IPS-NIHi11 (cell line): Measurements from ENCODE around the gene ZKSCAN2.

Experiments
- DNase-seq: peaks from one replicate; pipeline ENCODE4 v3.0.0; 2012; ENCODE audit warnings: mixed read lengths, low spot score

ZKSCAN2 gene

DNA sequence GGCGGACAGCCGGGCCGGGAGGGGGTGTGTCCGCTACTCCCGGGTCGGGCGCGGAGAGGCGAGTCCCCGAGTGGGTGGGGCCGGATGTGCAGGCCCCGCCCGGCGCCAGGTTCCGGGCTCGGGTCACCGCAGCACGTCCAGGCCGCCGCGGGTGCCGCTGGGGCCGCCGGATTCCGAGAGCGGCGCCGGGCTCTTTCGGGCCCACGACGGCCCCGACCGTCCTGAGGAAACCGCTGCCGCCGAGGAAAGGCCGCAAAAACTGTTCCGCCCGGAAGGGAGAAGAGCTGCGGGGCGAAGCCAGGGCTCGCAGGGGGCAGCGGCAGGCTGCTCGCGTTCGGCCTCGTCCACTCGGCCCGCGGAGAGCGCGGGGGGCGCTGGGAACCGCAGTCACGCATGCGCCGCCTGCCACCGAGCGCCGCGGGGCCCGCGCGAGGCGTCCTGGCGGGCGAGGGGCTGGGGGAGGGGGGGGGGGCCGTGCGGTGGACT, at the start of gene ZKSCAN2:
Gene ZKSCAN2 (minus strand): TSS at position 376 of the 486 bp plus-strand sequence. CDS start 718 bp downstream, outside the sequence.
- DNase-seq = peak; percentile 94

DNA sequence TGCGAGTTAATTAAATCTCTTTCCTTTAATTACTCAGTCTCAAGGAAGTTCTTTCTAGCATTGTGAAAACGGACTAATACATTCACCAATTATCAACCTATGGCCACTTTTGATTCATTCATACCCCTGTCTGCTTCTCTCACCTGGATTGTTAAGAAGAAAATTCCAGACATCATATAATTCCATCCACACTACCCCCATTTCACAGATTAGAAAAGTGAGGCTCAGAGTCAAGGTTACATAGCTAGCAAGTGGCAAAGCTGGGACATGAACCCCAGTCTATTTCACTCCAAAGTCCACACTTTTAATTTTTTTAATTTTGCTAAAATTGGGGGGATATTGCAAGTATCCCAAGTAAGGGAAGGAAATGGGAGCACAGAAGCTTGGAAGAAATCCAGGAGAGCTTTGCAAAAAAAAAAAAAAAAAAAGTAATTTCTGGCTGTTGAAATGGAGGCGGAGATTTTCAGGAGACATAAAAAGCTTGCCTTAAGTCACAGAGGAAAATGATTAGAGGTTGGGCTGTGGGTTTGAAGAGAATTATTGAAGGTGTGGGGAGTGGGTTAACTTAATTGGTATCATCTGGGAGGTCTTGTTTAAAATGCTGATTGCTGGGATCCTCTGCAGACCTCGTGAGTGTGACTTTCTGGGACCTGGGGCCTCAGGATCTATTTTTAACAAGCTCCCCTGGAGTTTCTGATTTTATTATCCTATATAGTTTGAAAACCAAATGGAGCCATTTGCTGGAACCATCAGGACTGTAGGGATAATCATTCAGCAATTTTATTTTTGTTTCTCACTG, 42.3 kb upstream of the ZKSCAN2 start:
- DNase-seq = no peak

DNA sequence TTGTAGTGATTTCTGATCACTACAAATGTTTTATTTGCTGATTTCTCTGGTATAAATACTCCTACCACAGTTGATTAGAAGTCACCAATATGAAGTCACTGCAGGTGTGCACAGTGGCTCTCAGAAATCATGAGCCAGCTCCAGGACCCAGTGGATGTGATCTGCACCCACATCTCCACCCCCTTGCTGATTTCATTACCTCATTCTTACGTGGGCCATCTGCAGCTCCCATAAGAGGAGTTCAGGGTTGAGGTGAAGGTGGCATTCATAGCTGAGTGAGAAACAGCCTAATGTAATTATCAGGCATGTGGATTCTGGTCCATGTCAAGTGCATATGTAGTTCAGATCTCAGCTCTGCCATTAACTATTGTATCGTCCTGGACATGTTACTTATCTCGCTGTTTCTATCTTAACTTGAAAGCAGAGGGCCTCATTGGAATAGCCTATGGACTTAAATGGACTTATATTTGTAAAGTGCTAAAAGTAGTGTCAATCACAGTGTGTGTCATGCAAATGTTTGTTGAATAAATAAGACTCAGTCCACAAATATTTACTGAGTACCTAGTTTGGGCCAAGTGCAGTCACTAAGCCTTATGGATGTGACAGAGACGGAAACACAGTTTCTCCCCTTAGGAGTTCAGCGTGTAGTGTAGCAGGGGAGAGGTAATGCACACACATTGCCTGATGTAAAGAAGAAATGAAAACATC, 40.7 kb upstream of the ZKSCAN2 start:
- no peak for DNase-seq

DNA sequence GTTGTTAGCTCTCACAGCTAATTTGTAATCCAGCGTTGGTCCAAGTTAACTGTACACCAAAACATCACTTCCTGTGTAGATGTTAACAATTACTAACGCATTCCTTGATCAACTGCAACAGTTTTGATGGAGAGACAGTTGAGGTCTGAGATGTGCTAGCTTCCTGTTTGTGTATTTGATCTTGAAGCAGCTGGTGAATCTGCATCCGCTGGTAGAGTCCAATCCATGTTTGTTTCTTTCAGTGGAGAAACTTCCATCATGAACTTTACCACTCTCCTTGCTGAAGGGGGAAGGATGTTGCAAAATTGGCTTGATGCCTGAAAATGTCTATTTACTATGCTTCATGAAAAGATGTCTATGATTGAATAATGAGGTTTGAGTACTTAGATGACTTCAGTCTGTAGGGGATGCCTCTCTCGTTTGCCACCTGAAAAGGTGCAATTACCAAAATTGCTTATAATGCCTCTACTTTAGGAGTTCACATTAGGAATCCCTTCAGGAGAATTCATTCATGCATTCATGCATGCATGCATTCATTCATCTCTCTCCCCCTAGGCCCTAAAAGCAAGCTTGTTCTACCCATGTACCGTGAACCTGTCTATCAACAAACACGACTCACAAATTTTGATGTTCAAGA, 39.6 kb upstream of the ZKSCAN2 start:
- DNase-seq = no peak

DNA sequence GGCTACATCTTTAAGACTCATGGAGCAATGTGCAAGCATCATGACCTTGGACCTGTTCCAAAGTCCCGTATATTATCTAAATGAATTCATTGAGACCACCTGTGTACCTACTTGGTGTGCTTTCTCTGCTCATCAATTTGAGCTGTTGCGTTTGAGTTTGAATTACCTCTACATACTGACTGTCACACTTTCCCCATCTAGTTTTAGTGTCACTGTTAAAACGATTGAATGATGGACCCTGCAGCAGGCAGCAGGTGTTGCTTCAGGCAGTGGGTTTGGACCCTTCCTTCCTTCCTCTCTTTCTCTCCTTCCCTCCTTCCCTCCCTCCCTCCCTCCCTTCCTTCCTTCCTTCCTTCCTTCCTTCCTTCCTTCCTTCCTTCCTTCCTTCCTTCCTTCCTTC, 33.9 kb upstream of the ZKSCAN2 start:
- DNase-seq = no peak

DNA sequence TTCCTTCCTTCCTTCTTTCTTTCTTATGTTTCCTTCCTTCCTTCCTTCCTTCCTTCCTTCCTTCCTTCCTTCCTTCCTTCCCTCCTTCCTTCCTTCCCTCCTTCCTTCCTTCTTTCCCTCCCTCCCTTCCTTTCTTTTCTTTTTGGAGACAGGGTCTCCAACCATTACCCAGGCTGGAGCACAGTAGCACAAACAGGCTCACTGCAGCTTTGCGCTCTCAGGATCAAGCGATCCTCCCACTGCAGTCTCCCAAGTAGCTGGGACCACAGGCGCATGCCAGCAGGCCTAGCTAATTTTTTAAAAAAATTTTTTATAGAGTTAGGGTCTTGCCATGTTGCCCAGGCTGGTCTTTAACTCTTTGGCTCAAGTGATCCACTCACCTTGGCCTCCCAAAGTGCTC, 31.8 kb upstream of the ZKSCAN2 start:
- no peak for DNase-seq

DNA sequence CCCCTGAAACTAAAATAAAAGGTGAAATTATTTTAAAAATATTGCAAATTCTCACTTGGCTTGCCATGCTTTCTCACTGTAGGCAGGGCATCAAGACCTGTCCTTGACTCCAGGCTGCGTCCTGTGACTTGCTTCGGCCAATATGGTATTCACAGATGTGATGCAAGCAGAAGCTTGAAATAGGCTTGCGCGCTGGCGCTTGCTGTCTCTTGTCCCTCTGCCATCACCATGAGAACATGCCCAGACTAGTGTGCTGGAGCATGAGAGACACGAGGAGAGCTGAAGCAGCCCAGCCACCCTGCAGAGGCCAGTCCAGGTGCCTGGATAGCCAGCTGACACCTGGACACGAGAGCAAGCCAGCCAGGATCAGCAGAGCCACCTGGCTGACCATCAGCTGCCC, 21.8 kb upstream of the ZKSCAN2 start:
- DNase-seq = no peak

DNA sequence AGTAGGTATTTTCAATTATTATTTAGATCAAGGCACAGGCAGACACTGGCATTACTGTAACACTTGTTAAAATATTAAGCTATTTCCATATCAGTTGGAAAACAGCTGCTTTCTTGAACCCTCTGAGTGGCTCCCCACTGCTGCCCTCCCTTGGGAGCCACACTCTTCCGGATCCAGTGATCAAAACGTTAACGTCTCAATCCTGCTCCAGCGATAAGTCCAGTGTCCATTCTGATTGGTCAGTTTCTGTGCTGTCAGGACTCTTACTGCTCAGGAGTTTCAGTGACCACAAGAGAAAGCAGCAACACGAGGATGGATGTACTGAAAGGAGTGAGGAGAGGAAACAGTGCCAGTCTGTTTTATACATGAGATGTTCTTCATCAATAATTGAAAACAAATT, 13.8 kb upstream of the ZKSCAN2 start:
- no peak for DNase-seq

DNA sequence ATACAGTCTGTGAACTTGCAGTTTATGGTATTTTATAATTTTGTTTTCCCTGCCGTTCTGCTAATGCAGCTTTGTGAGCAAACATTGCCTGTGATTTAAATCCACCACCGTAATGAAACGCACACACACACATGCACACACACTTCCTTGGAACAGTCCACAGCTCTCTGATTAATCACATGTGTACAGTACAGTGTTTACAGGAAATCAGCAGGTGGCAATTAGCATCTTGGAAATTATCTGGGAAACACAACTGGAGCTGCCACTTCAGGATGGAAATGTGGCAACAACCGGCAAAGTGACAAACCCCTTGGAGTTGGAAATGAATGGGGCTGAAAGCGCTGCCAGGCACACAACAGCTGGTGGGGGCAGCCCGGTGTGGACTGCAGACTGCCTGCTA, 12.9 kb upstream of the ZKSCAN2 start:
- DNase-seq = no peak

DNA sequence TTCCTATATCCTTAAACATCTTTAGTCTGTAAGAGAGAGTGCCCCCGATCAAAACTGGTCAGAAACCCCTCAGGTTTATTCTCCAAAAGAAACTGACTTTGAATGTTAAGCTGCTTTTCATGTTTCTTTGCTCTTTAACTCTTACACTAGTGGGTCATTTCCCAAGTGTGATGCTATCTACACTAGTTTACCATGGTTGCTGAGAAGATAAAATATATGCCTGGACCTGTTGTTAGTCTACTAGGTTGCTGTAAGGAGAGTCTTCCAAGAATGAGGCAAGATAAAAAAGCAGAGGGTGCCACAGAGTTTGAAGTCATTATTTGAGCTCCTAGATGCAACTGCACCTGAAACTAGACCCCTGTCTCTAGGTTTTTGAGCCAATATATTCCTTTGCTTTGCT, 12.2 kb upstream of the ZKSCAN2 start:
- DNase-seq = no peak

DNA sequence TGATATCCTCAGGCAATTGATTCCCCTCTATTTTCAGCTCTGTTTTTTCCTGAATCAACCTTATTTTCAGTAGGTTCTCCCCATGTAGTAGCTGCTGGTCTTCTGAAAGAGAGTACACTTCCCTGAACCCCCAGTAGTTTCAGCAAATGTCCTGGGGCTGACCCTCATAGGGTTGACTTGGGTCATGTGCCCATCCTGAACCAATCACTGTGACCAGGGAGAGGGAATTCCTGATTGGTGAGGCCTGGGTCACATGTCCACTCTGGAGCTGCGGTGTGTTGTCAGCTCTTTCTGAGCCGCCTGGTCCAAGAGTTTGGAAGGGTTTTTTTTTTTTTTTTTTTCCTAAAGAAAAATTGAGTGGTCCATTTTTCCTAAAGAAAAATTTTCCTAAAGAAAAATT, 8.3 kb upstream of the ZKSCAN2 start:
- no peak for DNase-seq

DNA sequence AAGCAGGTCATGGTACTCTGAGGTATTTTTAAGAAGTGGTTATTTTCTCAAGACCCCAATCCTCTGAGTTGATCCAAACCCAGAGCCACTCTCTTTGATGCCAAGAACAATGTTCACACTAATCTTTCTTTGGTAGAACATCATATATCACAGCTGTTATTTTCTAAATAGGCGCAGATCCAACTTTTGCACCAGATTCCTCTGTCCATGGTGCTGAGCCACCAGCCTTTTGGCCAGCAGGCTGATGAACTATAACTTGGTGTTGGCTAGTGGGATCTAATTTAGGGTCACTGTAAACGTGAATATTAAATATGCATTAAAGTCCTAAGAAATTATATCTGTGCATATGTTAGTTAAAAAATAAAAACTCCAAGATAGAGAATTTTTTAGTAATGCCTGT, 7.0 kb upstream of the ZKSCAN2 start:
- DNase-seq = peak; percentile 35

DNA sequence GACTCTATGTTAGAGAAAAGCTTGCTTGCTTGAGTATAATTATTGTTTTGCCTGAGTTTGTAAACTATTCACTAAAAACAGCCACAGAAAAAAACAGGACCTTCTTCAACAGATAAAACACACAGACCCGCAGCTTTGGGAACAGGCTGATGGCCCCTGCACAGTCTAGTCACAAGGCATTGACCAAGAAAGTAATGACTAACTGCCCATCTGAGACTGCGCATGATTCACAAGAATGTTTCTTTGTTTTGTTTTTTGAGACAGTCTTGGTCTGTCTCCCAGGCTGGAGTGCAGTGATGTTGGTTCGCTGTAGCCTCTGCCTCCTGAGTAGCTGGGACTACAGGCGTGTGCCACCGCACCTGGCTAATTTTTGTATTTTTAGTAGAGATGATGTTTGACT, 2.8 kb upstream of the ZKSCAN2 start:
- no peak for DNase-seq

DNA sequence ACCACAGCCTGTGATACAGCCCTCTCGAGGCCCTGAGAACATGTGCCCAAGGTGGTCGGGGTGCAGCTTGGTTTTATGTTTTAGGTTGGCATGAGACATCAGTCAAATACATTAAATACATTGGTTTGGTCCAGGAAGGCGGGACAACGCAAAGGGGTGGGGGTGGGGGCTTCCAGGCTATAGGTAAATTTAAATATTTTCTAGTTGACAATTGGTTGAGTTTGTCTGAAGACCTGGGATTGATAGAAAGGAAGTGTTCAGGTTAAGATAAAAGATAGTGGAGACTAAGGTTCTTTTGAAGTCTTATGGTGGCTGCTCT, 1.2 kb upstream of the ZKSCAN2 start:
- no peak for DNase-seq

DNA sequence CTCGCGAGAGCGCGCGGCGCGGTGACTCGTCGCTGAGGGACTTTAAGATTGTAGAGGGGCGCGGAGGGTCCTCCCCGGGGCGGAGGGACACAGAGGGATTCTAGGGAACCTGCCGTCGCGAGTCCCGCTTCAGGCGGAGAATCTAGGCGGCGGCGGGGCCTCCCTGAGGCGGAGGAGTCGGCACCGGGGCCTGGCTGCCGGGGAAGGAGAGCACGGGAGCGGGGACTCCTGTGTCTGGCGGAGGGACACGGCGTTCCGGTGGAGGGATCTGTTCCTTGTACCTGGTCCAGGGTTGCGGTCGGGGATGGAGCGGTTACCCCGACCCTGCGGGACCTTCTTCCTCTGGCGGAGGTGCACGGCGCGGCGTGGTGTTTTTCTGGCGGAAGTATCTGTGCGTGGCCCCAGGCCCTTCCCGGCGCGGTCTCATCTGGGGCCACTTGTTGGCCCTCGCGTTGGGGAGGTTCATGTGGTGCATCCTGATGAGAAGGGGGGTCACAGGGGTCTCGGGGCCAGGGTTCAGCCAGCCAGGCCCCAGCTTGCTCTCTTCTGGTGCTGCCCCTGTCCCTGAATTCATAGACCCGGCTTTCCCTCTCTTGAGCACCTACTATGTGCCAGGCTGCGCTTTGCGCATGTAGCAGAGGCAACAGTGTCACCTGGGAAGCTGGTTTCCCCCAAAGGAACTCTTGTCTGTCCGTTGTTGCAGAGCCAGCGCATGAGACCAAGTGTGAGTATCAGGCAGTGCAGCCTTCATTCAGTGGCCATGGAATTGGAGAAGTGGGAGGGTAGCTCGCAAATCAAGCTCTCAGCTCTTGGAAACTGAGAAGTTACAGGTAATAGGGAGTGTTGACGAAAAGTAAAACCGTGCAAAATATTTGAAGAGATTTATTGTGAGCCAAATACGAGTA, 563 bp upstream of the ZKSCAN2 start:
- peak; percentile 80 for DNase-seq

DNA sequence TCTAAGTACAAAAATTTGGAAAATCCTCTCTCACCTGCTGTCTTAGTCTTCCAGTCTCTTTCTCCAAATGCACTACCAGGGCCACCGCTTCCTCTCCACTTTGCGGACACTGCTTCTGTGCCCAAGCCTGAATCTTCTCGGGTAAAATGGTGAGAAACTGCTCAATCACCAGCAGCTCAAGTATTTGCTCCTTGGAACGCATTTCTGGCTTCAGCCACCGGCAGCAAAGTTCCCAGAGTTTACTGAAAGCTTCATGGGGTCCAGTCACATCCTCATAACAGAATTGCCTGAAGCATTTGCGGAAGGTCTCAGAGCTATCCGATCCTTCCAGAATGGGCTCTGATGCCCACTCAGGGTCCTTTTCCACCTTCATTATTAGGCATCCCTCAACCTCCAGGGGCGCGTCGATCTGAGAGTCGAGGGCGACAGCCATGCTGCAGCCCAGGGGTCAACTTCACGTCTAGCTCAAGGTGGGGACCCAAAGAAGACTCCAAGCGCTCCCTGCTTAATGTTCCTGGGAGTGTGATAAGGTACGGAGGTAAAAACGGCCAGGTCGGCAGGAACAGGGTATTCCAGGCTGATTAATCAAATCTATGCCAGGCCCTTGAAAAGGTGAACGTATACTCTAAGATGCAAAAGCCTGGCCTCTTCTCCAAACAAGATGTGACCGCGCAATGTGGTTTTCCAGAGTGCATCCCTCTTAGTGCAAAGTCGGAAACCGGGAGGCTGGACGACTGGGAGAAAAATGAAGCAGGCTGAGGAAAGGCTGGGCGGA, 763 bp downstream of the ZKSCAN2 start:
- DNase-seq = no peak

DNA sequence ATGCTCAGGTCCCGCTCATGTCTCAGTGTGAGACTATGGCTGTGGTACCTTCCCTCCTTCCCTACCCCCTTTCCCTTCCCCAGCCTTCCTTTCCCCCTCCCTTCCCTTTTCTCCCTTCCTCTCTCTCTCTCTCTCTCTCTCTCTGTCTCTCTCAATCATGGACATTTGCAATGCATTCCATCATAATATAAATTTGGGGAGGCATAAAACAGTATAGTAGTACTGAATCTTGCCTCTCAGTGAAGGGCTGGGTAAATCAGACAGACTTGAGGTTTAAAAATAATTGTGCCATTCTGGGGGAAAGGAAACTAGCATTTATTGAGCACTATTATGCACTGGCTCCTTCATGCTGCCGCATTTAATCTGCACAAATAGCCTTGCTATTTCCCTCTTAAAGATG, 4.3 kb downstream of the ZKSCAN2 start:
- DNase-seq = no peak

DNA sequence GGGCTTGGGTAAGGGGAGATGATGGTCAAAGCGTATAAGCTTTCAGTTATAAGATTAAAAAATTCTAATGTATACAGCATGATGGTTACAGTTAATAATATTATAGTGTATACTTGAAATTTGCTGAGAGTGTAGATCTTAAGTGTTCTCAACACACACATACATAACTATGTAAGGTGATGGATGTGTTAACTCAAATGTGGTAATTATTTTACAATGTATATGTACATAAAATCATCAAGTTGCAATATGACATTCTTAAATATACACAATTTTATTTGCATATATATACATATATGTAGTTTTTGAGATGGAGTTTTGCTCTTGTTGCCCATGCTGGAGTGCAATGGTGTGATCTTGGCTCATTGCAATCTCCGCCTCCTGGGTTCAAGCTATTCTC, 7.2 kb downstream of the ZKSCAN2 start:
- DNase-seq = no peak

DNA sequence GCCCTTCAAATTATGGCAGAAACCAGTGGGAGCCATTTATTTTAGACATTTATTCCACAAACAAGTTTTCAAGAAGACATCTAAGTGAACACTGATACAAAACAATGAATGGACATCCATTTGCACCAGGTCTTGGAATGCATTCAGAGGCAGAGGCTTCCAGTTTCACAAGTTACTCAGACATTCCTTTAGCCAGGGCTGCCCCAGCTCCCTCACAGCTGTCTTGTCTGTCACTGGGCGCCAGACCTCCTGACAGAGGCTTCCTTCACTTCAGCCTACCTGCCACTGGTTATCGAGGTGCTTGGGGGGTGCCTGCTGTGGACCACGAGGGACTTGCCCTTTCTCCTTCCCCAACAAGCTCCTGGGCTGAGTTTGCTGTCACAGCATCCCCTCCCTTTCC, 21.7 kb downstream of the ZKSCAN2 start:
- DNase-seq = no peak

DNA sequence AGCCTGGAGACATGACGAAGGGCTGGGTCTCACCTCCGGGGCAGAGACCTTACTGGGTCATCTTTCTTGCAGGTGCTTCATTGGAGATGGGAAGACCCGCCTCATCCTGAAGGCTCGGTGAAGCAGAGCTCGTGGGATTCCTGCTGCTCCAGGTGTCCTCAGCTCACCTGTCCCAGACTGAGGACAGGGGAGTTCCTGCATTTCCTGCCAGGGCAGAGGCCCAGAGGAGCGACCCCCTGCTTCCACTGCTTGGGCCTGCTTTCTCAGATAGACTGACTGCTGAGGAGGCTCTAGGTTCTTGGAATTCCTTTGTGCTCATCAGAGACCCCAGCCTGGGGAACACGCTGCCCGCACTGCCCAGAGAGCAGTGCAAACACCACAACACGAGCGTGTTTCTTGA, 29.3 kb downstream of the ZKSCAN2 start:
- DNase-seq = no peak

DNA sequence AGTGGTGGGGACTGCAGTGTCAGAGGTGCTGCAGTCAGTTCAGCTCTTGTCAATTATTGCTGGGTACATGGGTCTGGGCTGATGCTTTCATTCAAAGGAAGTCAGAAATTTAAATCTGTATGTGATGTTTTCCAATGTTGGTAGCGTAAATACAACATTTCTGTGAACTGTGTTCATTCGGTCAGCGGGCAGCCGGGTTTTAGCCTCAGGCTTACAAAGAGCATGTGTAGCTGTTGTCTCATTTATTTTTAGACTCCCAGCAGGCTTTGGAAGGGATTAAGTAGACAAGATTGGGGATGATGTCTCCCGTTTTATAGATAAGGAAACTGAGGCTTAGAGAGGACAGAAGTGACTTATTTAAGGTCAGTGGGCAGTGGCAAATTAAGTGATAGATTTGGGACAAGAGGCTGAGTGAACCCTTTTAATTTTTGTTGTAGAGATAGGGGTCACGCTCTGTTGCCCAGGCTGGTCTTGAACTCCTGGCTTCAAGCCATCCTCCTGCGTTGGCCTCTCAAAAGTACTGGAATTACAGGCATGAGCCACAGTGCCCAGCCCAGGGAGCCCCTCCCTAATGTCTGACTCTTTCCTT, 32.8 kb downstream of the ZKSCAN2 start:
- DNase-seq = no peak
